Neuronal stem cell (in vitro differentiated cells): ENCODE data around the gene KIFC1.

Source experiments
- DNase-seq: peaks from one replicate; pipeline ENCODE4 v3.0.0-alpha.2; 2013; ENCODE audit warnings: low spot score
- H2AFZ ChIP-seq: one replicate; pipeline ENCODE4 v1.6.1; 2013; ENCODE audit warnings: mild to moderate bottlenecking, low read length, inconsistent platforms
- H2AK5ac ChIP-seq: 2 replicates; pipeline ENCODE4 v1.6.1; 2013; ENCODE audit warnings: low read depth, mild to moderate bottlenecking, inconsistent platforms, low read length, moderate library complexity, mixed read lengths
- H2BK120ac ChIP-seq: 2 replicates; pipeline ENCODE4 v1.6.1; 2013; ENCODE audit warnings: low read depth, mild to moderate bottlenecking, inconsistent platforms, low read length, moderate library complexity, mixed read lengths
- H2BK12ac ChIP-seq: one replicate; pipeline ENCODE4 v1.6.1; 2013; ENCODE audit warnings: low read length, inconsistent platforms
- H2BK15ac ChIP-seq: 2 replicates; pipeline ENCODE4 v1.6.1; 2013; ENCODE audit warnings: mild to moderate bottlenecking, low read length, inconsistent platforms, mixed read lengths
- H2BK5ac ChIP-seq: one replicate; pipeline ENCODE4 v1.6.1; 2013; ENCODE audit warnings: inconsistent platforms, mild to moderate bottlenecking, low read length, moderate library complexity
- H3K14ac ChIP-seq: one replicate; pipeline ENCODE4 v1.6.1; 2013; ENCODE audit warnings: low read length, inconsistent platforms
- H3K18ac ChIP-seq: 2 replicates; pipeline ENCODE4 v1.6.1; 2013; ENCODE audit warnings: low read length, inconsistent platforms
- H3K23ac ChIP-seq: 2 replicates; pipeline ENCODE4 v1.6.1; 2013; ENCODE audit warnings: low read depth, mild to moderate bottlenecking, mixed read lengths, low read length, inconsistent platforms; ENCODE audit not compliant: poor library complexity
- H3K27ac ChIP-seq: replicated peaks from 3 replicates; pipeline ENCODE4 v1.5.1; 2013; ENCODE audit warnings: low read length, inconsistent platforms
- H3K27me3 ChIP-seq, 3 experiments: 2 replicates each; pipeline ENCODE4 v1.6.1; 2013; ENCODE audit warnings: low read length in 3 of 3, mild to moderate bottlenecking in 2 of 3, inconsistent platforms in 1 of 3, low read depth in 1 of 3, mixed read lengths in 1 of 3, moderate library complexity in 1 of 3; ENCODE audit not compliant: control insufficient read depth in 3 of 3, insufficient read depth in 3 of 3
- H3K36me3 ChIP-seq, 2 donors: replicated peaks in 1 of 2; 2 replicates each; pipeline ENCODE4 v1.6.1; 2013; ENCODE audit warnings: low read length in 2 of 2; ENCODE audit not compliant: control insufficient read depth in 2 of 2, insufficient read depth in 2 of 2
- H3K4ac ChIP-seq: 2 replicates; pipeline ENCODE4 v1.6.1; 2013; ENCODE audit warnings: inconsistent platforms, mild to moderate bottlenecking, low read length, moderate library complexity
- H3K4me1 ChIP-seq, 2 donors: 1 replicate in 1 of 2; 2 replicates in 1 of 2; pipeline ENCODE4 v1.6.1; 2013; ENCODE audit warnings: low read length in 2 of 2, low read depth in 1 of 2; ENCODE audit not compliant: control insufficient read depth in 2 of 2, insufficient read depth in 1 of 2
- H3K4me2 ChIP-seq: one replicate; pipeline ENCODE4 v1.6.1; 2013; ENCODE audit warnings: mild to moderate bottlenecking, low read length, inconsistent platforms; ENCODE audit not compliant: insufficient read depth, poor library complexity, severe bottlenecking
- H3K4me3 ChIP-seq, 2 donors: 2 replicates each; pipeline ENCODE4 v1.5.1; 2013; ENCODE audit warnings: low read length in 2 of 2, mild to moderate bottlenecking in 2 of 2, inconsistent platforms in 1 of 2, moderate library complexity in 1 of 2
- H3K79me1 ChIP-seq: one replicate; pipeline ENCODE4 v1.6.1; 2013; ENCODE audit warnings: low read depth, mild to moderate bottlenecking, inconsistent platforms, low read length, moderate library complexity
- H3K9ac ChIP-seq: one replicate; pipeline ENCODE4 v1.6.1; 2013; ENCODE audit warnings: mild to moderate bottlenecking, low read depth, low read length, inconsistent platforms; ENCODE audit not compliant: poor library complexity
- H3K9me3 ChIP-seq, 2 donors: replicated peaks in 1 of 2; 2 replicates each; pipeline versions ENCODE3 to v1.6.1; 2013; ENCODE audit warnings: low read length in 2 of 2, mild to moderate bottlenecking in 2 of 2, inconsistent platforms in 1 of 2, low read depth in 1 of 2, mixed read lengths in 1 of 2, moderate library complexity in 1 of 2; ENCODE audit not compliant: control insufficient read depth in 2 of 2, insufficient read depth in 1 of 2
- H4K8ac ChIP-seq: one replicate; pipeline ENCODE4 v1.6.1; 2013; ENCODE audit warnings: low read depth, mild to moderate bottlenecking, inconsistent platforms, low read length, moderate library complexity
- H4K91ac ChIP-seq: one replicate; pipeline ENCODE4 v1.6.1; 2013; ENCODE audit warnings: low read length, low read depth, mild to moderate bottlenecking, inconsistent platforms; ENCODE audit not compliant: poor library complexity
- WGBS, 2 donors: extraction: QIAGEN DNeasy Blood & Tissue Kit; methylation state at CpG; one replicate each; pipeline ENCODE4 v1.1.7; 2013; ENCODE audit warnings: missing lambda C conversion rate in 2 of 2, mixed read lengths in 1 of 2; ENCODE audit not compliant: insufficient read length in 2 of 2, insufficient replicate concordance in 1 of 2; ENCODE audit errors: extremely low coverage in 2 of 2; 5-methylcytosine and 5-hydroxymethylcytosine counted together

The KIFC1 gene

GRCh38 chr6:33424855-33425667 is 33.4 kb downstream of the KIFC1 start:
- Histone ChIP-seq H2BK12ac (no peak overlapping the region), H3K4me3 (peak overlapping the region; percentile 59 to 73), H2BK5ac (peak overlapping the region; percentile 46), H3K27me3 (no peaks in the 10 kb centered on the region), H3K79me1 (peaks cover 12% of the 10 kb centered on the region), H3K14ac (no peak overlapping the region), H4K8ac (peak overlapping the region; percentile 19), H2AK5ac (no peak overlapping the region), H3K4ac (no peak overlapping the region), H3K27ac (peak overlapping the region; percentile 85), H3K36me3 (peaks cover 17 to 29% of the 10 kb centered on the region in 2 donors), H3K9ac (peak overlapping the region; percentile 71), H3K9me3 (no peaks in the 10 kb centered on the region), H3K4me2 (peak overlapping the region; percentile 67), H2BK15ac (no peak overlapping the region), H3K18ac (peak overlapping the region; percentile 15), H2AFZ (peak overlapping the region; percentile 81), H4K91ac (no peak overlapping the region), H2BK120ac (no peak overlapping the region), H3K23ac (no peak overlapping the region), H3K4me1 (peaks cover 33 to 48% of the 10 kb centered on the region in 2 donors)
- no CpG with 5 or more reads among the region's 12 CpGs for WGBS, 2 donors
- no peak for DNase-seq

- H3K4me1 ChIP-seq = peaks cover 41 to 54% of the 10 kb centered on the region in 2 donors
Observed at GRCh38 chr6:33425668-33426577, 34.3 kb downstream of the KIFC1 start.

GRCh38 chr6:33426590-33427511 is 35.2 kb downstream of the KIFC1 start:
- peak overlapping the region; percentile 25 for H3K27ac ChIP-seq
- no peak for DNase-seq

More at GRCh38 chr6:33425668-33426577, 34.3 kb downstream of the KIFC1 start:
- H2AFZ ChIP-seq = peak overlapping the region; percentile 81
- no peak overlapping the region for H4K91ac ChIP-seq
- peak overlapping the region; percentile 60 for H2BK5ac ChIP-seq
- H3K23ac ChIP-seq = peak overlapping the region; percentile 57
- H3K4ac ChIP-seq = no peak overlapping the region
- no peak overlapping the region for H2BK12ac ChIP-seq
- peak overlapping the region; percentile 59 to 84 for H3K4me3 ChIP-seq
- WGBS, 2 donors = no CpG with 5 or more reads among the region's 43 CpGs
- H2BK15ac ChIP-seq = no peak overlapping the region
- peak overlapping the region; percentile 85 for H3K27ac ChIP-seq
- no peak overlapping the region for H2BK120ac ChIP-seq
- H3K79me1 ChIP-seq = peaks cover 12% of the 10 kb centered on the region
- peak overlapping the region; percentile 91 for H3K9ac ChIP-seq
- H3K18ac ChIP-seq = peak overlapping the region; percentile 92
- H4K8ac ChIP-seq = no peak overlapping the region
- DNase-seq = peak; percentile 74
- H3K14ac ChIP-seq = no peak overlapping the region
- no peaks in the 10 kb centered on the region for H3K9me3 ChIP-seq
- no peak overlapping the region for H2AK5ac ChIP-seq
- H3K36me3 ChIP-seq = peaks cover 17 to 29% of the 10 kb centered on the region in 2 donors
- no peaks in the 10 kb centered on the region for H3K27me3 ChIP-seq
- peak overlapping the region; percentile 67 for H3K4me2 ChIP-seq

More at GRCh38 chr6:33426590-33427511, 35.2 kb downstream of the KIFC1 start:
- Histone ChIP-seq H3K4me1 (peaks cover 39 to 57% of the 10 kb centered on the region in 2 donors), H2BK12ac (no peak overlapping the region), H4K91ac (no peak overlapping the region), H3K14ac (no peak overlapping the region), H3K9me3 (no peaks in the 10 kb centered on the region), H2AFZ (no peak overlapping the region), H3K79me1 (peaks cover 12% of the 10 kb centered on the region), H3K23ac (no peak overlapping the region), H3K4me3 (peak overlapping the region; percentile 59 to 86), H2AK5ac (no peak overlapping the region), H3K27me3 (no peaks in the 10 kb centered on the region), H2BK5ac (no peak overlapping the region), H3K18ac (no peak overlapping the region), H2BK15ac (no peak overlapping the region), H3K4ac (no peak overlapping the region), H4K8ac (no peak overlapping the region), H3K36me3 (peaks cover 17 to 29% of the 10 kb centered on the region in 2 donors), H2BK120ac (no peak overlapping the region), H3K9ac (no peak overlapping the region), H3K4me2 (peak overlapping the region; percentile 82)
- no CpG with 5 or more reads among the region's 12 CpGs for WGBS, 2 donors
